LNCaP clone FGC (cell line): Measurements from ENCODE around the gene BOD1L1.

Source experiments
- DNase-seq: peaks from one replicate; pipeline ENCODE4 v3.0.0-alpha.2; 2011; ENCODE audit warnings: low read depth
- H3K4me3 ChIP-seq: 2 replicates; pipeline ENCODE4 v1.5.1; 2011; ENCODE audit warnings: mild to moderate bottlenecking, low read depth, low read length, control low read depth
- TF ChIP-seq, protein P1 (sequence below): IDR thresholded peaks from 2 replicates; pipeline ENCODE4 v1.5.1; 2012; ENCODE audit warnings: mild to moderate bottlenecking; ENCODE audit not compliant: control insufficient read depth, insufficient read depth; ENCODE audit errors: extremely low read depth

BOD1L1 gene

GRCh38 chr4:13588954-13589353 lies 38.6 kb downstream of the BOD1L1 start:
- TF ChIP-seq, protein P1, sequence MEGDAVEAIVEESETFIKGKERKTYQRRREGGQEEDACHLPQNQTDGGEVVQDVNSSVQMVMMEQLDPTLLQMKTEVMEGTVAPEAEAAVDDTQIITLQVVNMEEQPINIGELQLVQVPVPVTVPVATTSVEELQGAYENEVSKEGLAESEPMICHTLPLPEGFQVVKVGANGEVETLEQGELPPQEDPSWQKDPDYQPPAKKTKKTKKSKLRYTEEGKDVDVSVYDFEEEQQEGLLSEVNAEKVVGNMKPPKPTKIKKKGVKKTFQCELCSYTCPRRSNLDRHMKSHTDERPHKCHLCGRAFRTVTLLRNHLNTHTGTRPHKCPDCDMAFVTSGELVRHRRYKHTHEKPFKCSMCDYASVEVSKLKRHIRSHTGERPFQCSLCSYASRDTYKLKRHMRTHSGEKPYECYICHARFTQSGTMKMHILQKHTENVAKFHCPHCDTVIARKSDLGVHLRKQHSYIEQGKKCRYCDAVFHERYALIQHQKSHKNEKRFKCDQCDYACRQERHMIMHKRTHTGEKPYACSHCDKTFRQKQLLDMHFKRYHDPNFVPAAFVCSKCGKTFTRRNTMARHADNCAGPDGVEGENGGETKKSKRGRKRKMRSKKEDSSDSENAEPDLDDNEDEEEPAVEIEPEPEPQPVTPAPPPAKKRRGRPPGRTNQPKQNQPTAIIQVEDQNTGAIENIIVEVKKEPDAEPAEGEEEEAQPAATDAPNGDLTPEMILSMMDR, result no peak
- H3K4me3 ChIP-seq, result no peak overlapping the region
- no peak for DNase-seq

DNA sequence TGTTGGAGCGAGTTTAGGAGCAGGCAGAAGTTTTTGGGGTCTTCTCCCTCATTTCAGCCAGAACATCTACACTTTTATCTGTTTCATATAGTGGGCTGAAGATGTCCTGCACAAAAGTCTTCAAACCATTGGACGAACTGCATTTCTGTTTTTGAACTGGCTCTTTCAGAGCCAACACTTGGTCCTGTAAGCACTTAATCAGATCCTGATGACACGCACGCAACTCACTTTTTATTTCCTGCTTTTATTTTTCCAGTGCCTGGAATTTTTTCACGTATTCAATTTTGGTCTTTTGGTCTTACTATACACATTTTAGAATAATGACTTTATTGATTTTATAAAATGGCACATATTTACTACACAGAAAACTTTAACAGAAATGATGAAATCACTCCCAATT lies 43.0 kb downstream of the BOD1L1 start:
- TF ChIP-seq, protein P1, result no peak
- no peak for DNase-seq
- H3K4me3 ChIP-seq, result no peak overlapping the region

DNA sequence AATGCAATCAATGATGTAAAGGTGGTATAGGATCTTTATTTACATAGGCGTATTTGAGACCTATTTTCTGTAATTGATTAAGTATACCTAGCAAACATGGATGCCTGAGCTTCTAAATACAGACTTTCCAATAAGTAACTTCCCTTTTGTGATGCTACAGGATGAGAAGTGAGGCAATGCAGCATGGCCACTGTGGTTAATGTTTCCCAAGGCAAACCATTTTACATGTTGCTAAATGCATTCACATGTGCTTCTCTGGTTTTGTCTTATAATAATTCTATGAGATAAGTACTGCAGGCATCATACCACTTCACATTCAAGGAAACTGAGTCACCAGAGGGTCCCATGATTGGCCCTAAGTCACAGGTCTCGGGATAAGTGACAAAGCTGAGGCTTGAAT lies 47.5 kb downstream of the BOD1L1 start:
- DNase-seq, result no peak
- TF ChIP-seq, protein P1, result no peak
- no peak overlapping the region for H3K4me3 ChIP-seq

DNA sequence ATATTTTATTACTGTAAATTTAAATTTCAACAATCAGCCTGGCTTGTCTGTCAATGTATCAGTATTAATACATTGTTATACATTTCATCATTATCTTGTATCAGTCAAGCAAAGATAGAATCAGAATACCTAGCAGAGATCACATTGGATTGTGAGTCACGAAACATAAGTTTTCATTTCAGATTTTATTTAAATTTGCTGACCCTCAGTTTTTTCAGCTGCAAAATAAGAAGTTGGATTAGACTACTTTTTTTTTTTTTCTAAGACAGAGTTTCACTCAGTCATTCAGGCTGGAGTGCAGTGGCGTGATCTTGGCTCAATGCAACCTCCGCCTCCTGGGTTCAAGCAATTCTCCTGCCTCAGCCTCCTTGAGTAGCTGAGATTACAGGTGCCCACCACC lies 49.9 kb downstream of the BOD1L1 start:
- TF ChIP-seq, protein P1, result no peak
- DNase-seq, result no peak
- no peak overlapping the region for H3K4me3 ChIP-seq

- H3K4me3 ChIP-seq, result no peak overlapping the region
- DNase-seq, result no peak
- TF ChIP-seq, protein P1, result no peak
These were observed 56.6 kb downstream of the BOD1L1 start for GRCh38 chr4:13570916-13571315.

GRCh38 chr4:13567125-13567524 lies 60.4 kb downstream of the BOD1L1 start:
- no peak for DNase-seq
- TF ChIP-seq, protein P1, result no peak
- no peak overlapping the region for H3K4me3 ChIP-seq

DNA sequence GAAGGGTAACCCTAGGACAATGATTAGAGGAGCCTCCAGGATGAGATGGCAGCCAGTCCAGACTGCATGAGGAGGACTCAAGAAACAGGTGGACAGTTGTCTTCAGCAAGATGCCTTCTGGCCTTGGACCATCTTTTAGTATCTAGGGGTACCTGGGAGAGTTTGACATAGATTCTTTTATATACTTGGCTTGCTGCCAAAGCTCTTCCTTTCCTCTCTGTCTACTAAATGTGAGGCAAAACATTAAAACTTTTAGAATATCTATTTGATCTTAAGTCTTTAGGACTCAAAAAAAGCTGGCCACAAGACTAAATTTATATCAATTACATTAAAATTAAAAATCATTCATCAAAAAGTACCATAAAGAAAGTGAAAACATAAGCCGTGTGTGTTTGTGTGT lies 64.6 kb downstream of the BOD1L1 start:
- TF ChIP-seq, protein P1, result no peak
- no peak for DNase-seq
- no peak overlapping the region for H3K4me3 ChIP-seq
